Stomach (tissue), 9 donors: Measurements from ENCODE around the gene KATNB1. TPM values are rescaled to one million over a fixed set of nuclear protein-coding genes. Genes with fewer than 3 reads are reported as not detected.
A peak's percentile ranks its signal among the peaks of the same experiment; 100 is the strongest.
"Not testable (repeated sequence)": the region's sequence is repeated elsewhere in the genome, so short reads cannot be mapped to it uniquely, and the experiment has no call there.

Source experiments
- DNase-seq, 2 donors: peaks; one replicate each; pipeline versions ENCODE4 v3.0.0 to v3.0.0-alpha.2; 2013 to 2019
- H3K27ac ChIP-seq, 5 donors: fragments of 200-600 bp in 4 of 5; sonication (generic) in 4 of 5; one replicate each; pipeline ENCODE4 v1.5.1; 2013 to 2019; ENCODE audit warnings: mild to moderate bottlenecking in 1 of 5, moderate library complexity in 1 of 5
- H3K27me3 ChIP-seq, 3 donors: fragments of 200-600 bp; sonication (generic); one replicate each; pipeline ENCODE4 v1.5.1; 2017 to 2019; ENCODE audit warnings: mixed run types in 1 of 3
- H3K36me3 ChIP-seq, 4 donors: fragments of 200-600 bp; sonication (generic); 1 replicate in 3 of 4; 2 replicates in 1 of 4; pipeline ENCODE4 v1.5.1; 2016 to 2019
- H3K4me1 ChIP-seq, 4 donors: fragments of 200-600 bp; sonication (generic); one replicate each; pipeline ENCODE4 v1.5.1; 2016 to 2019
- H3K4me3 ChIP-seq, 4 donors: fragments of 200-600 bp; sonication (generic) in 3 of 4; one replicate each; pipeline ENCODE4 v1.5.1; 2016 to 2019; ENCODE audit warnings: mild to moderate bottlenecking in 1 of 4
- H3K9me3 ChIP-seq, 4 donors: fragments of 200-600 bp; sonication (generic); one replicate each; pipeline ENCODE4 v1.5.1; 2016 to 2019
- CTCF ChIP-seq, 7 experiments: fragments of 450-650 bp in 4 of 7; fragments of 200-600 bp in 3 of 7; sonication (generic) in 3 of 7; IDR thresholded peaks; one replicate each; pipeline ENCODE4 v1.5.1; 2016 to 2019; ENCODE audit warnings: antibody characterized with exemption in 7 of 7, control low read depth in 2 of 7, mild to moderate bottlenecking in 1 of 7
- EP300 ChIP-seq: sonication (generic); formaldehyde crosslinking; IDR thresholded peaks from one replicate; pipeline ENCODE4 v1.6.1; 2017; ENCODE audit warnings: antibody characterized with exemption
- POLR2A ChIP-seq, 4 donors: fragments of 450-650 bp; IDR thresholded peaks; one replicate each; pipeline ENCODE4 v1.6.1; 2016; ENCODE audit warnings: antibody characterized with exemption in 4 of 4, control low read depth in 2 of 4, mild to moderate bottlenecking in 1 of 4, moderate library complexity in 1 of 4
- POLR2AphosphoS5 ChIP-seq, 3 donors: sonication (generic); formaldehyde crosslinking; IDR thresholded peaks; one replicate each; pipeline ENCODE4 v1.6.1; 2016; ENCODE audit warnings: antibody characterized with exemption in 3 of 3
- WGBS, 5 donors: extraction: QIAGEN DNeasy Blood & Tissue Kit in 3 of 5; methylation state at CpG; one replicate each; pipeline versions ENCODE4 v1.1.5 to v1.1.7; 2013 to 2018; 5-methylcytosine and 5-hydroxymethylcytosine counted together
- intact Hi-C: fragments of 100-400 bp; cut with DNase I; formaldehyde crosslinking; loops from one replicate; pipeline ENCODE4 v1.15.1; 2023; ENCODE audit warnings: low total_unique reads
- polyA plus RNA-seq, 3 donors: library from polyadenylated mRNA; stranded (reverse); fragments of 200-250 nt; gene quantifications; one replicate each; pipeline ENCODE4 v1.2.3, GENCODE V29; 2013
- total RNA-seq, 5 donors: library from RNA; depleted of rRNA; stranded (reverse); fragments of >200 nt; gene quantifications; one replicate each; pipeline versions ENCODE4 v1.1.0 to v1.2.3, GENCODE V29; 2014 to 2016
- donor health status: healthy with polysubstance abuse.
- donor health status: Bipolar disorder and iron deficiency.
- donor health status: healthy.

KATNB1 gene
- total and polyA plus RNA-seq, 8 donors, result 6.7 to 58.5 (median 13.4) TPM

GRCh38 chr16:57708168-57708567, 27.4 kb upstream of the KATNB1 start:
- WGBS, 5 donors, result 85 to 96% (median 91%) methylated on average over 3 of the region's 3 CpGs
- Histone ChIP-seq H3K27ac (no peak overlapping the region), H3K4me3 (no peak overlapping the region), H3K27me3 (peaks cover 0 to 5% (median 5%) of the 10 kb centered on the region in 3 donors), H3K9me3 (no peaks in the 10 kb centered on the region), H3K36me3 (no peaks in the 10 kb centered on the region), H3K4me1 (peaks cover 0 to 13% (median 3%) of the 10 kb centered on the region in 4 donors)
- TF ChIP-seq POLR2A (IDR thresholded peaks at IDR 0.05) (no peak), EP300 (no peak), CTCF (IDR thresholded peaks at IDR 0.05) (no peak), POLR2AphosphoS5 (IDR thresholded peaks at IDR 0.05) (no peak)
- DNase-seq, result no peak
- intact Hi-C loops, result no loop called here

- H3K4me3 ChIP-seq, result no peak overlapping the region
- 84 to 92% (median 89%) methylated on average over 3 of the region's 3 CpGs for WGBS, 5 donors
- intact Hi-C loops, result no loop called here
- no peaks in the 10 kb centered on the region for H3K9me3 ChIP-seq
- H3K27ac ChIP-seq, result no peak overlapping the region
- DNase-seq, result no peak
- H3K4me1 ChIP-seq, result peaks cover 0 to 1% (median 0%) of the 10 kb centered on the region in 4 donors
- H3K36me3 ChIP-seq, result no peaks in the 10 kb centered on the region
- TF ChIP-seq POLR2AphosphoS5 (IDR thresholded peaks at IDR 0.05) (no peak), POLR2A (IDR thresholded peaks at IDR 0.05) (no peak), CTCF (IDR thresholded peaks at IDR 0.05) (no peak), EP300 (no peak)
- peaks cover 0 to 5% (median 5%) of the 10 kb centered on the region in 3 donors for H3K27me3 ChIP-seq
These were observed 25.9 kb upstream of the KATNB1 start for GRCh38 chr16:57709663-57710062.

DNA sequence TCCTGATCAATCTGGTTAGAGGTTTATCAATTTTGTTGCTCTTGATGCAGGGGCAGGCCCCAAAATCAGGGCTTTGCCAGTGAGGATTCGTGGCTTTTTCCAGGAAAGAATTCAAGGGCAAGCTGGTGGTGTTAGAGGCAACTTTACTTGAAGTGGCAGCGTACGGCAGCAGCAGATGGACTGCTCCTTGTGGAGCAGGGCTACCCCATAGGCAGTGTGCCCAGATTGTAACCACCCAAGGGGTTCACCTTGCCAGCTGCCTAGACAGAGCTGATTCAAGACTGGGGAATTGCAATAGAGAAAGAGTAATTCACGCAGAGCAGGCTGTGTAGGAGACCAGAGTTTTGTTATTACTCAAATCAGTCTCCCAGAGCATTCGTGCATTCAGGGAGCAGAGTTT, 24.2 kb upstream of the KATNB1 start:
- no peaks in the 10 kb centered on the region for H3K36me3 ChIP-seq
- peaks cover 0 to 5% (median 5%) of the 10 kb centered on the region in 3 donors for H3K27me3 ChIP-seq
- no peak overlapping the region for H3K4me3 ChIP-seq
- intact Hi-C loops, result no loop called here
- H3K9me3 ChIP-seq, result no peaks in the 10 kb centered on the region
- peak in 1 of 2 donors; percentile 5 for DNase-seq
- no peaks in the 10 kb centered on the region for H3K4me1 ChIP-seq
- H3K27ac ChIP-seq, result no peak overlapping the region
- 79 to 87% (median 87%) methylated on average over 5 of the region's 5 CpGs for WGBS, 5 donors
- TF ChIP-seq EP300, result no peak
- no peak for TF ChIP-seq POLR2AphosphoS5 (IDR thresholded peaks at IDR 0.05)
- no peak for TF ChIP-seq CTCF (IDR thresholded peaks at IDR 0.05)
- no peak for TF ChIP-seq POLR2A (IDR thresholded peaks at IDR 0.05)

DNA sequence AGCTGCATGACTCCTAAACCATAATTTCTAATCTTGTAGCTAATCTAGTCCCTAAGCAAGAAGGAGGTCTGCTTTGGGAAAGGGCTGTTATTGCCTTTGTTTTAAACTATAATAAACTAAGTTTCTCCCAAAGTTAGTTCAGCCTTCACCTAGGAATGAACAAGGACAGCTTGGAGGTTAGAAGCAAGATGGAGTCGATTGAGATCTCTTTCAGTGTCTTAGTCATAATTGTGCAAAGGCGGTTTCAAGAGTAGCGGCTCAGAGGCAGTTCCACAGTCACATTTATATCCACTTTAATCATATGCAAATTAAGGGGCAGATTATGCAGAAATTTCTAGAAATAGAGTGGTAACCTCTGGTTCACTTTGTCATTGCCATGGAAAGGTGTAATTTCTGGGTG, 23.6 kb upstream of the KATNB1 start:
- TF ChIP-seq EP300, result no peak
- WGBS, 5 donors, result 83 to 97% (median 94%) methylated on average over 3 of the region's 3 CpGs
- Histone ChIP-seq H3K36me3 (no peaks in the 10 kb centered on the region), H3K27ac (no peak overlapping the region), H3K4me3 (no peak overlapping the region), H3K9me3 (no peaks in the 10 kb centered on the region), H3K27me3 (peaks cover 0 to 5% (median 5%) of the 10 kb centered on the region in 3 donors), H3K4me1 (no peaks in the 10 kb centered on the region)
- DNase-seq, result no peak
- intact Hi-C loops, result no loop called here

- H3K36me3 ChIP-seq, H3K27ac ChIP-seq, H3K9me3 ChIP-seq, H3K4me3 ChIP-seq, DNase-seq, H3K4me1 ChIP-seq, H3K27me3 ChIP-seq, intact Hi-C loops: not testable (repeated sequence)
- 42 to 61% (median 54%) methylated on average over 6 of the region's 6 CpGs for WGBS, 5 donors
These were observed 23.0 kb upstream of the KATNB1 start for GRCh38 chr16:57712569-57712968.
